Esophagus squamous epithelium (tissue), 4 donors: Measurements from ENCODE around the gene DNM3.

Experiments
- CTCF ChIP-seq, 6 experiments: fragments of 450-650 bp in 4 of 6; fragments of 200-600 bp in 2 of 6; sonication (generic) in 2 of 6; IDR thresholded peaks; one replicate each; pipeline ENCODE4 v1.5.1; 2016 to 2019; ENCODE audit warnings: antibody characterized with exemption in 6 of 6, mild to moderate bottlenecking in 4 of 6, moderate library complexity in 4 of 6
- POLR2A ChIP-seq, 4 donors: fragments of 450-650 bp; IDR thresholded peaks; one replicate each; pipeline ENCODE4 v1.6.1; 2017; ENCODE audit warnings: antibody characterized with exemption in 4 of 4, mild to moderate bottlenecking in 4 of 4, moderate library complexity in 3 of 4

- TF ChIP-seq CTCF (IDR thresholded peaks at IDR 0.05) = no peak
- no peak for TF ChIP-seq POLR2A (IDR thresholded peaks at IDR 0.05)
Observed at GRCh38 chr1:171881442-171881841, 40.1 kb downstream of the DNM3 start.
